Measurements from ENCODE around the gene KLHL22.

DNA sequence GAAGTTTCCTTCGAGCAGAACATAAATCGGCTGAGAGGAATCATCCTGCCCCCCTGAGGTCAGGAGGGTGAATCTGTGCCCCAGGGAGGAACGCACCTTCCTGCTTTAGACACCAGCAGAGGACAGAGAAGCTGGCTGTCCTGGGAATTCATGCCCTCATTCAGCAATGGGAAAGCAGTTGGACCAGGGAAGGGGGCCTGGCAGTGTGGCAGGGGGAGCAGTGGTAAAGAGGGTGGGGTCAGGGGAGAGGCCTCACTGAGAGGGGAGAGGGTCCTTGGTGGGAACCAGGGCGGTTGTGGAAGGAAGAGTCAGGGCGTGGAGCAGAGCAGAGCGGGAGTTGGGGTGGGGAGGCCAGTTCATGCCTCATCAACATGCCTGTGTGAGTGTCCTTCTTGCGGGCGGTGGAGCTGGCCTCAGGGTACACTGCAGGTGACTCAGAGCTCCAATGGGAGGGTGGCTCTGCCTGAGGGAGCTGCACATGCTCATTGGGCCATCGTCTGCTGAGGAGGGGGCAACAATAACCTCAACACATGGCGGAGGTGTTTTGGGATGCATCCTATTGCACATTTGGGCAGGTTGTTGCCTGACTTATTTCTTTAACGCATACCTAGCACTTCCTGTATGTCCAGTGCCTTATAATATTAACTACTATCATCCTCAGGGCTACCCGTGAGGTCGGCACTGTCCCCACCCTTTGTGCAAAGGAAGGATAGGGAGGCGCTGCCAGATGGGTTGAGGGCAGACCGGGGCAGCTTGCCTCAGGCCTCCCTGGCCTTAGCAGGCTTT lies 35.0 kb upstream of the KLHL22 start:
- TF ChIP-seq TAF1 (IDR thresholded peaks at IDR 0.05; ENCODE audit: low read depth) (no peak), YY1 (IDR thresholded peaks at IDR 0.05; ENCODE audit: low read depth) (no peak), RAD21 (IDR thresholded peaks at IDR 0.05; ENCODE audit: low read depth) (no peak), FOXM1 (IDR thresholded peaks at IDR 0.05; ENCODE audit: borderline replicate concordance, low read depth) (no peak), EP300 (IDR thresholded peaks at IDR 0.05; ENCODE audit: borderline replicate concordance) (no peak), TCF12 (IDR thresholded peaks at IDR 0.05; ENCODE audit: low read depth) (no peak), NFIC (IDR thresholded peaks at IDR 0.05) (no peak), CREB1 (IDR thresholded peaks at IDR 0.05; ENCODE audit: low read depth) (no peak), EGR1 (IDR thresholded peaks at IDR 0.05) (no peak), CEBPB (IDR thresholded peaks at IDR 0.05) (no peak), ZBTB7A (IDR thresholded peaks at IDR 0.05; ENCODE audit: low read depth) (peak; percentile 12; the same call in 1 of the 2 replicates)
- TF ChIP-seq, protein P1, sequence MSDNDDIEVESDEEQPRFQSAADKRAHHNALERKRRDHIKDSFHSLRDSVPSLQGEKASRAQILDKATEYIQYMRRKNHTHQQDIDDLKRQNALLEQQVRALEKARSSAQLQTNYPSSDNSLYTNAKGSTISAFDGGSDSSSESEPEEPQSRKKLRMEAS (IDR thresholded peaks at IDR 0.05) = no peak
- TF ChIP-seq, protein P2, sequence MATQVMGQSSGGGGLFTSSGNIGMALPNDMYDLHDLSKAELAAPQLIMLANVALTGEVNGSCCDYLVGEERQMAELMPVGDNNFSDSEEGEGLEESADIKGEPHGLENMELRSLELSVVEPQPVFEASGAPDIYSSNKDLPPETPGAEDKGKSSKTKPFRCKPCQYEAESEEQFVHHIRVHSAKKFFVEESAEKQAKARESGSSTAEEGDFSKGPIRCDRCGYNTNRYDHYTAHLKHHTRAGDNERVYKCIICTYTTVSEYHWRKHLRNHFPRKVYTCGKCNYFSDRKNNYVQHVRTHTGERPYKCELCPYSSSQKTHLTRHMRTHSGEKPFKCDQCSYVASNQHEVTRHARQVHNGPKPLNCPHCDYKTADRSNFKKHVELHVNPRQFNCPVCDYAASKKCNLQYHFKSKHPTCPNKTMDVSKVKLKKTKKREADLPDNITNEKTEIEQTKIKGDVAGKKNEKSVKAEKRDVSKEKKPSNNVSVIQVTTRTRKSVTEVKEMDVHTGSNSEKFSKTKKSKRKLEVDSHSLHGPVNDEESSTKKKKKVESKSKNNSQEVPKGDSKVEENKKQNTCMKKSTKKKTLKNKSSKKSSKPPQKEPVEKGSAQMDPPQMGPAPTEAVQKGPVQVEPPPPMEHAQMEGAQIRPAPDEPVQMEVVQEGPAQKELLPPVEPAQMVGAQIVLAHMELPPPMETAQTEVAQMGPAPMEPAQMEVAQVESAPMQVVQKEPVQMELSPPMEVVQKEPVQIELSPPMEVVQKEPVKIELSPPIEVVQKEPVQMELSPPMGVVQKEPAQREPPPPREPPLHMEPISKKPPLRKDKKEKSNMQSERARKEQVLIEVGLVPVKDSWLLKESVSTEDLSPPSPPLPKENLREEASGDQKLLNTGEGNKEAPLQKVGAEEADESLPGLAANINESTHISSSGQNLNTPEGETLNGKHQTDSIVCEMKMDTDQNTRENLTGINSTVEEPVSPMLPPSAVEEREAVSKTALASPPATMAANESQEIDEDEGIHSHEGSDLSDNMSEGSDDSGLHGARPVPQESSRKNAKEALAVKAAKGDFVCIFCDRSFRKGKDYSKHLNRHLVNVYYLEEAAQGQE (IDR thresholded peaks at IDR 0.05; ENCODE audit: low read depth) = no peak
